Keratinocyte (primary cell): Measurements from ENCODE around the gene MYL10. TPM values are rescaled to one million over a fixed set of nuclear protein-coding genes. Genes with fewer than 3 reads are reported as not detected.

Experiments
- DNase-seq: peaks from one replicate; pipeline ENCODE4 v3.0.0-alpha.2; 2011; ENCODE audit warnings: low read depth, missing footprints, low spot score
- FAIRE-seq: peaks from 2 replicates; lab custom pipeline; 2011; peaks lifted over from hg19 to GRCh38; lab: Jason Lieb, UNC
- H2AFZ ChIP-seq: 2 replicates; pipeline ENCODE4 v1.6.0; 2012; ENCODE audit warnings: low read length, control low read depth, inconsistent platforms; ENCODE audit not compliant: control insufficient read depth
- H3K27ac ChIP-seq: 2 replicates; pipeline ENCODE4 v1.5.1; 2011; ENCODE audit warnings: low read length; ENCODE audit not compliant: control insufficient read depth, insufficient read depth
- H3K27me3 ChIP-seq: 3 replicates; pipeline ENCODE4 v1.6.0; 2011; ENCODE audit warnings: low read length; ENCODE audit not compliant: control insufficient read depth, insufficient read depth; ENCODE audit errors: extremely low read depth
- H3K36me3 ChIP-seq, 2 experiments: 2 replicates in 1 of 2; 3 replicates in 1 of 2; pipeline ENCODE4 v1.5.1; 2011; ENCODE audit warnings: low read length in 2 of 2, mild to moderate bottlenecking in 1 of 2; ENCODE audit not compliant: control insufficient read depth in 2 of 2, insufficient read depth in 2 of 2; ENCODE audit errors: extremely low read depth in 1 of 2
- H3K4me1 ChIP-seq: 3 replicates; pipeline ENCODE4 v1.5.1; 2011; ENCODE audit warnings: low read length; ENCODE audit not compliant: control insufficient read depth, insufficient read depth; ENCODE audit errors: extremely low read depth
- H3K4me2 ChIP-seq: 3 replicates; pipeline ENCODE4 v1.6.0; 2011; ENCODE audit warnings: low read depth, low read length; ENCODE audit not compliant: control insufficient read depth, insufficient read depth; ENCODE audit errors: extremely low read depth
- H3K4me3 ChIP-seq, 3 experiments: fragments of 200-600 bp in 1 of 3; sonication (generic) in 1 of 3; 2 replicates in 2 of 3; 3 replicates in 1 of 3; pipeline ENCODE4 v1.5.1; 2011 to 2016; ENCODE audit warnings: low read length in 3 of 3, mild to moderate bottlenecking in 3 of 3, control low read depth in 2 of 3, inconsistent platforms in 1 of 3, low read depth in 1 of 3, mixed read lengths in 1 of 3, mixed run types in 1 of 3, moderate library complexity in 1 of 3; ENCODE audit not compliant: control insufficient read depth in 2 of 3, insufficient read depth in 2 of 3; ENCODE audit errors: extremely low read depth in 1 of 3
- H3K79me2 ChIP-seq: 2 replicates; pipeline ENCODE4 v1.6.0; 2012; ENCODE audit warnings: low read length; ENCODE audit not compliant: control insufficient read depth, insufficient read depth
- H3K9ac ChIP-seq: 3 replicates; pipeline ENCODE4 v1.6.0; 2011; ENCODE audit warnings: low read length; ENCODE audit not compliant: control insufficient read depth, insufficient read depth; ENCODE audit errors: extremely low read depth
- H3K9me1 ChIP-seq: 3 replicates; pipeline ENCODE4 v1.6.0; 2011; ENCODE audit warnings: low read length; ENCODE audit not compliant: control insufficient read depth, insufficient read depth; ENCODE audit errors: extremely low read depth
- H3K9me3 ChIP-seq: 2 replicates; pipeline ENCODE4 v1.5.1; 2012; ENCODE audit warnings: low read depth, low read length; ENCODE audit not compliant: control insufficient read depth
- H4K20me1 ChIP-seq: 3 replicates; pipeline ENCODE4 v1.6.0; 2011; ENCODE audit warnings: low read length; ENCODE audit not compliant: control insufficient read depth, insufficient read depth; ENCODE audit errors: extremely low read depth
- EZH2 ChIP-seq: IDR thresholded peaks from one replicate; pipeline ENCODE4 v1.6.1; 2012; ENCODE audit warnings: inconsistent platforms, mild to moderate bottlenecking, low read length, moderate library complexity
- dilution Hi-C: fragments of 300-500 bp; cut with MboI; formaldehyde crosslinking; loops from one replicate; pipeline ENCODE4 v1.7.0; 2020; ENCODE audit warnings: low sequenced_read_pairs; ENCODE audit not compliant: extremely low pct_ligation_motif_present
- polyA plus RNA-seq, 5 experiments: library from polyadenylated mRNA; depleted of rRNA in 3 of 5; stranded (reverse) in 3 of 5; stranded (forward) in 1 of 5; unstranded in 1 of 5; fragments of >200 nt; gene quantifications; 1 replicate in 1 of 5; 2 replicates in 3 of 5; 3 replicates in 1 of 5; pipeline versions ENCODE4 v1.2.1 to v1.2.3, GENCODE V29; 2011 to 2012; ENCODE audit warnings: missing spikeins in 2 of 5, low read depth in 1 of 5, low replicate concordance in 1 of 5
- TF ChIP-seq, protein P1 (sequence below), 3 experiments: IDR thresholded peaks in 1 of 3; conservative IDR thresholded peaks in 1 of 3; optimal IDR thresholded peaks in 1 of 3; 2 replicates in 2 of 3; 3 replicates in 1 of 3; pipeline versions ENCODE3 to v1.5.1; 2011; ENCODE audit warnings: low read length in 3 of 3, mild to moderate bottlenecking in 3 of 3, moderate library complexity in 2 of 3, control low read depth in 1 of 3, inconsistent platforms in 1 of 3; ENCODE audit not compliant: insufficient read depth in 2 of 3; ENCODE audit errors: extremely low read depth in 1 of 3

MYL10 gene
- polyA plus RNA-seq, 1 donor (not counting 4 experiments of a cell fraction or from before 2014, with no cell fraction given): not detected

GRCh38 chr7:101564778-101565211, 64.3 kb downstream of the MYL10 start:
- Histone ChIP-seq H3K27ac (no peak overlapping the region), H4K20me1 (no peaks in the 10 kb centered on the region), H3K27me3 (peaks cover 10% of the 10 kb centered on the region), H3K4me3 (no peak overlapping the region), H3K4me1 (no peaks in the 10 kb centered on the region), H3K36me3 (no peaks in the 10 kb centered on the region), H3K4me2 (no peak overlapping the region), H3K79me2 (no peaks in the 10 kb centered on the region), H3K9me3 (no peaks in the 10 kb centered on the region), H3K9ac (no peak overlapping the region), H2AFZ (no peak overlapping the region), H3K9me1 (no peaks in the 10 kb centered on the region)
- dilution Hi-C loops: no loop called here
- TF ChIP-seq, protein P1, sequence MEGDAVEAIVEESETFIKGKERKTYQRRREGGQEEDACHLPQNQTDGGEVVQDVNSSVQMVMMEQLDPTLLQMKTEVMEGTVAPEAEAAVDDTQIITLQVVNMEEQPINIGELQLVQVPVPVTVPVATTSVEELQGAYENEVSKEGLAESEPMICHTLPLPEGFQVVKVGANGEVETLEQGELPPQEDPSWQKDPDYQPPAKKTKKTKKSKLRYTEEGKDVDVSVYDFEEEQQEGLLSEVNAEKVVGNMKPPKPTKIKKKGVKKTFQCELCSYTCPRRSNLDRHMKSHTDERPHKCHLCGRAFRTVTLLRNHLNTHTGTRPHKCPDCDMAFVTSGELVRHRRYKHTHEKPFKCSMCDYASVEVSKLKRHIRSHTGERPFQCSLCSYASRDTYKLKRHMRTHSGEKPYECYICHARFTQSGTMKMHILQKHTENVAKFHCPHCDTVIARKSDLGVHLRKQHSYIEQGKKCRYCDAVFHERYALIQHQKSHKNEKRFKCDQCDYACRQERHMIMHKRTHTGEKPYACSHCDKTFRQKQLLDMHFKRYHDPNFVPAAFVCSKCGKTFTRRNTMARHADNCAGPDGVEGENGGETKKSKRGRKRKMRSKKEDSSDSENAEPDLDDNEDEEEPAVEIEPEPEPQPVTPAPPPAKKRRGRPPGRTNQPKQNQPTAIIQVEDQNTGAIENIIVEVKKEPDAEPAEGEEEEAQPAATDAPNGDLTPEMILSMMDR (optimal IDR thresholded peaks at IDR 0.05 in 1 of 3, IDR thresholded peaks at IDR 0.05 in 1 of 3, conservative IDR thresholded peaks at IDR 0.05 in 1 of 3; ENCODE audit: extremely low read depth in 1 of 3, insufficient read depth in 2 of 3, low read length in 3 of 3): no peak
- no peak for TF ChIP-seq EZH2
- FAIRE-seq (no peak), DNase-seq (no peak)

GRCh38 chr7:101563943-101564777, 64.9 kb downstream of the MYL10 start:
- FAIRE-seq (no peak), DNase-seq (no peak)
- Histone ChIP-seq H3K27ac (no peak overlapping the region), H3K9me3 (no peaks in the 10 kb centered on the region), H3K27me3 (peaks cover 10% of the 10 kb centered on the region), H3K79me2 (no peaks in the 10 kb centered on the region), H4K20me1 (no peaks in the 10 kb centered on the region), H3K9ac (no peak overlapping the region), H2AFZ (no peak overlapping the region), H3K4me1 (no peaks in the 10 kb centered on the region), H3K4me2 (no peak overlapping the region), H3K9me1 (no peaks in the 10 kb centered on the region), H3K4me3 (no peak overlapping the region), H3K36me3 (no peaks in the 10 kb centered on the region)
- TF ChIP-seq, protein P1 (optimal IDR thresholded peaks at IDR 0.05 in 1 of 3, IDR thresholded peaks at IDR 0.05 in 1 of 3, conservative IDR thresholded peaks at IDR 0.05 in 1 of 3; ENCODE audit: extremely low read depth in 1 of 3, insufficient read depth in 2 of 3, low read length in 3 of 3): no peak
- TF ChIP-seq EZH2: no peak
- dilution Hi-C loops: no loop called here

Other genes with a start within 250 kb of the MYL10 start
- gene CUX1, start 188.3 kb upstream of the MYL10 start, polyA plus RNA-seq: 16.8 to 21.7 TPM (median 18.3 TPM) in 3 replicates